Activated T-helper 2 cell treated with anti-CD3 and anti-CD28 coated beads, Interferon-gamma antibody, Interleukin-2, Interleukin-4, amounts not matched to agents 10 μg/mL and 5 μg/mL and 100 μg/mL, durations not matched to agents 14 hours and 24 hours and 36 hours (primary cell): ENCODE results near the gene RAC2. TPM values are rescaled to one million over a fixed set of nuclear protein-coding genes. Genes with fewer than 3 reads are reported as not detected.
"Not testable (repeated sequence)": the region's sequence is repeated elsewhere in the genome, so short reads cannot be mapped to it uniquely, and the experiment has no call there.

ENCODE experiments used
- DNase-seq: peaks from one replicate; pipeline ENCODE4 v3.0.0; 2021; ENCODE audit warnings: low spot score
- H3K27ac Mint-ChIP-seq: one replicate; pipeline ENCODE4 v1.8.0; 2021; ENCODE audit warnings: mixed read lengths
- H3K27me3 Mint-ChIP-seq: one replicate; pipeline ENCODE4 v1.8.0; 2021; ENCODE audit warnings: low read depth, mixed read lengths
- H3K36me3 Mint-ChIP-seq: one replicate; pipeline ENCODE4 v1.8.0; 2021; ENCODE audit warnings: low read depth, mixed read lengths
- H3K4me1 Mint-ChIP-seq: one replicate; pipeline ENCODE4 v1.8.0; 2021; ENCODE audit warnings: low read depth, mixed read lengths
- H3K4me3 Mint-ChIP-seq: one replicate; pipeline ENCODE4 v1.8.0; 2021; ENCODE audit warnings: low read depth, mild to moderate bottlenecking, moderate library complexity, mixed read lengths
- H3K9me3 Mint-ChIP-seq: one replicate; pipeline ENCODE4 v1.8.0; 2021; ENCODE audit warnings: mixed read lengths
- intact Hi-C: fragments of 100-400 bp; cut with micrococcal nuclease; formaldehyde crosslinking; loops from one replicate; pipeline ENCODE4 v1.15.1; 2023
- total RNA-seq: library from RNA; stranded (reverse); gene quantifications from 2 replicates; pipeline ENCODE4 v1.2.3, GENCODE V29; 2022

Gene RAC2
- total RNA-seq, 1 donor from 2014 or later = 499 TPM

DNA sequence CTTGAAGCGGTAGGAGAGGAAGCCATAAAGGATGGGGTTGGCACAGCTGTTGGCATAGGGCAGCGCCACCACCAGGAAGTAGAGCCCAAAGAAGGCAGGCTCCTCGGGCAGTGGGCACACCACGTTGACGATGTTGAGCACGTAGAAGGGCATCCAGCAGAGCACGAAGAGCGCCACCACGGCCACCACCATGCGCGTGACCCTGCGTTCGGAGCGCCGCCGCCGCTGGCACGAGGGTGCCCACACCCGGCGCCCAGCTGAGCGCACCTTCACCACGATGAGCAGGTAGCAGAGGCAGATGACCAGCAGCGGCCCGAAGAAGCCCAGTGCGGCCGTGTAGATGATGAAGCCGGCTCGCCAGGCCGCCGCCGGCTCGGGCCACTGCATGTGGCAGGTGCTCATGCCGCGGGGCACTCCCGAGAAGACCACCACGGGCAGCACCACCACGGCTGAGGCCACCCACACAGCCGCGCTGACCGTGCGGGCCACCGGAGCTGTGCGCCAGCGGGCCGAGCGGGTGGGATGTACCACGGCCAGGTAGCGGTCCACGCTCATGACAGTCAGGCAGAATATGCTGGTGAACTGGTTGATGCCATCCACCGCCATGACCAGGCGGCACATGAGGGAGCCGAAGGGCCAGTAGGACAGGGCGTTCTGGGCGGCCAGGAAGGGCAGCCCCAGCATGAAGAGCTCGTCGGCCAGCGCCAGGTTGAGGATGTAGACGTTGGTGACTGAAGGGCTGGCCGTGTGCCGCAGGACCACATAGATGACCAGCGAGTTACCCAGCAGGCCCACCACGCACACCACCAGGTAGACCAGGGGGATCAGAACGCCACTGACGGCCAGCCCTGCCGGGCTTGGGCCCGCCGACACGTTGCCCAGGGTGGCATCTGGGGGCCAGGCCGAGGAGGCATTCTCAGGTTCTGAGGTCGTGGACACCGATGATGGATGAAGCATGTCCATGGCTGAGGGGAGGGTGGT lies 36.9 kb downstream of the RAC2 start:
- Mint-ChIP-seq H3K27ac (no peak overlapping the region), H3K4me1 (peaks cover 1% of the 10 kb centered on the region), H3K9me3 (no peaks in the 10 kb centered on the region), H3K4me3 (no peak overlapping the region), H3K36me3 (no peaks in the 10 kb centered on the region), H3K27me3 (no peaks in the 10 kb centered on the region)
- intact Hi-C loops = no loop called here
- DNase-seq = no peak

DNA sequence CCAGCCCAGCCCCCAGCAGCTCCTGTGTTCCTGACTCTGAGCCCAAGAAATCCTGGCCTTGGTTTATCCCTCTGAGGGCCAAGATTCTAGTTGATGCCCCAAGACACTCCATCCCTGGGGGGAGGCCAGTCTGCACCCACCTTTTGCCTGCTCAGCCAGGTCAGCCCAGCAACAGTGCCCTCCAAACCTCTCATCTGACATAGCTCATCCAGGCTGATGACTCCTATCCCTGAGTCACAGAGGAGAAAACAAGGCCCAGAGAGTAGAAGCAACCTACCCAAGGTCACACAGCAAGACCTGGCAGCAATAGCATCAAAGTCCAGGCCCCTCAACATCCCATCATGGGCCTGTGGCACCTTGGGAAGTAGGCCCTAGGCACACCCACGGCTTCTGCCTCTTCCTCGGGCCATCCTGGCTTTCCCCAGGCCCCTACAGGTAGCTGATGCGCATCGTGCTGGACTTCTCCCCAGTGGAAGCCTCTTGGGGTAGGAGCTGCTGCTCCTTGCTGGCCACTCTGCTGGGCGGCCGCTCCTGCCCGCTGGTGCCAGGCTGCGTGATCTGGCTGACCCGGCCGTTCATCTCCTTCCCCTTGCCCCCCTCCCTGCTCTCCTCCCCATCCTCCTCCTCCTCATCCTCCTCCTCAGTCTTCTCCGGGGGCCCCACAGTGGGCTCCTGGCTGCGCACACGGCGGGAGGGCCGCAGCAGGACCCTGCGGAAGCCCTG lies 37.8 kb downstream of the RAC2 start:
- Mint-ChIP-seq H3K36me3 (no peaks in the 10 kb centered on the region), H3K9me3 (no peaks in the 10 kb centered on the region), H3K4me1 (no peaks in the 10 kb centered on the region), H3K4me3 (no peak overlapping the region), H3K27me3 (no peaks in the 10 kb centered on the region), H3K27ac (no peak overlapping the region)
- DNase-seq = no peak
- intact Hi-C loops = no loop called here

DNA sequence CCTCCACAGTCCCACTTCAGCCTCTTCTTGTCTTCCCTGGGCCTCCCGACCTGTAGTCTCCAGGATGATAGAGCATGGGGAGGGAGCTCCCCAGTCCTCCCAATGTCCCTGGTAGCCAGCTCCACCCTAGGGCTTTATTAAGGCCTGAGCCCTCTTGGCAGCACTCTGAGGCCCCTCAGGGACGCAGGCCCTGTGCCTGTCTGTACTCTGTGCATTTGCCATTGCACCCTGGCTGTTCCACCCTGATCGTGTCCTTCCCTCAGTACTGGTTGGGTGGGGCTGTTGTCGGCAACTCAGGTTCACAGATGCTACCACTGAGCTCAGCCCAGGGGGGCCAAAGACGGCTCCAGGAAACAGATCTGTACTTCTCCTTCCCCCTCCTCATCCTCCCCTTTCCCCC lies 39.0 kb downstream of the RAC2 start:
- intact Hi-C loops = no loop called here
- Mint-ChIP-seq H3K4me3 (no peak overlapping the region), H3K27me3 (no peaks in the 10 kb centered on the region), H3K9me3 (no peaks in the 10 kb centered on the region), H3K4me1 (peaks cover 2% of the 10 kb centered on the region), H3K36me3 (no peaks in the 10 kb centered on the region), H3K27ac (no peak overlapping the region)
- DNase-seq = no peak

DNA sequence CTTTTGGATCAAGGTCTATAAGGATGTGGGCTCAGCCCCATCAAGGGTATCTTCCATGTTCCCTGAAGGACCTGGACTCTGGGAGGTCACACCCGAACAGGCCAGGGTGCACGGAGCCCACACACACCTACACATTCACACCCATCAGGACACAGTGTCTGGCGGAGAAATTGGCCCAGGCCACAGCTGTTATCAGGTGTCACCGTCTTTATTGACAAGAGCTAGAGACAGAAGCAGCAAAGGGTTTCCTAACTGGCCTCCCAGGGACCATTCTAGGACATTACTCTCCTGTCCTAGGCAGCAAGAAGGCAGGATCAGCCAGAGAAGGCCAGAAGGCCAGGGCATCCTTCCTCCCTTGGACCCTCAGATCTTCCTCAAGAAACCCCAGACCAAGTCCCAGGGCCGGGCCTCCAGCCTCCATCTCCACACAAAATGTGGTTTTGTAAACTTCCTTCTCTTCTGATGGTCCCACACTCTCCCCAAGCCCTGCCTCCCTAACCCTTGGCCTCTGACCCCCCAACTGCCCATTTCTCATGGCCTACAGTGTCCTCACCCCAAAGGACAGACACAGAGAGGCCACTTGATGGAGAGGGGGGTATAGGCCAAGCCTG lies 39.9 kb downstream of the RAC2 start:
- Mint-ChIP-seq H3K4me3 (no peak overlapping the region), H3K9me3 (no peaks in the 10 kb centered on the region), H3K27ac (no peak overlapping the region), H3K36me3 (no peaks in the 10 kb centered on the region), H3K27me3 (no peaks in the 10 kb centered on the region), H3K4me1 (peaks cover 5% of the 10 kb centered on the region)
- no peak for DNase-seq
- intact Hi-C loops = no loop called here

DNA sequence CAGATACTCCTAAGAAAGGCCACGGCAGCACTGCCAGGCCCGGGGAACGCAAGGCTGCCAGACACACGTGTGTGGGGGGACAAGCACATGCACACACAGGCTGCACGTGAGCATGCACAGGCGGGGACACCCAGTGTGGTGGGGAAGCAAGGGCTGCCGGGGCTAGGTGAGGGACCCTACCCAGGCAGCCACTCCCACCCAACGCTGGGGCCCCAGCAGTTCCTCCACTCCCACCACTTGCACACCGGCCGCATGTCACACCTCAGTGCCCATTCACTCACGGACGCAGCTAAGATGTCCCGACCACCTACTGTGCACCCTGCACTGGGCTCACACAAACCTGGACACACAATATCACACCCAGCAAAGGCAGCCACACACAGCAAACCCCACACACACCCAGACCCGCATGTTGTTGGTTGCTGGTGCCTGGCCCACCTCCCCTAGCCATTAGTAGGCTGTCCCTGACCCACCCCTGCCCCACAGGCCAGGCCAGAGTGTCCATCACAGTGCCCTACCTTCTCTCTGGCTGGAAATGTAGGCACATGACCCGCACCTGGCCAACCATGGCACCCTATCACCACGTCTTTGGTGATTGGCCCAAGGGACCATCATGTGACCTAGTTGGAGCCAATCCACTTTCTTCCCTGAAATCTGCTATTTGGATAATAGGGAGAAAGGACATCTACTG lies 40.6 kb downstream of the RAC2 start:
- Mint-ChIP-seq H3K9me3 (no peaks in the 10 kb centered on the region), H3K4me1 (peaks cover 8% of the 10 kb centered on the region), H3K36me3 (no peaks in the 10 kb centered on the region), H3K4me3 (no peak overlapping the region), H3K27me3 (no peaks in the 10 kb centered on the region), H3K27ac (no peak overlapping the region)
- intact Hi-C loops = loop anchor here (1.0 kb wide), 1 partner anchor 14 kb away; no protein-coding TSS in a partner anchor
- DNase-seq = no peak

DNA sequence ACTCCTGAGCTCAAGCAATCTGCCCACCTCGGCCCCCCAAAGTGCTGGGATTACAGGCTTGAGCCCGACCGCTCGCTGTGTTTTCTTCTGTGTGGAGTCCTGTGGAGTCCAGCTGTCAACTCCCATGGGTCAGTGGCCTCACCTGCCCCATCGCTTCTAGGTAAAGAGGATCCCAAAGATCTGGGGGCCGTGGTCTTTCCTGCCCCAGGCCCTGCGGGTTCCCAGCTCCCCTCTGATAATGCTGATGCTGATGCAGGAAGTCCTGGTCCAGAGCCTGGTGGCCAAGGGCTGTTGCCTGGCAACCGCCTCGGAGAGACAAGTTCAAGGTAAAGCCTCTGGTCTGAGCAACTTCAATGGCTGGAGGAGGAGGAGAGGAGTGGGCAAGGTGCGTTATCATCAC lies 41.4 kb downstream of the RAC2 start:
- intact Hi-C loops = loop anchor here (1.0 kb wide), 1 partner anchor 15 kb away; no protein-coding TSS in a partner anchor
- no peaks in the 10 kb centered on the region for H3K36me3 Mint-ChIP-seq

DNA sequence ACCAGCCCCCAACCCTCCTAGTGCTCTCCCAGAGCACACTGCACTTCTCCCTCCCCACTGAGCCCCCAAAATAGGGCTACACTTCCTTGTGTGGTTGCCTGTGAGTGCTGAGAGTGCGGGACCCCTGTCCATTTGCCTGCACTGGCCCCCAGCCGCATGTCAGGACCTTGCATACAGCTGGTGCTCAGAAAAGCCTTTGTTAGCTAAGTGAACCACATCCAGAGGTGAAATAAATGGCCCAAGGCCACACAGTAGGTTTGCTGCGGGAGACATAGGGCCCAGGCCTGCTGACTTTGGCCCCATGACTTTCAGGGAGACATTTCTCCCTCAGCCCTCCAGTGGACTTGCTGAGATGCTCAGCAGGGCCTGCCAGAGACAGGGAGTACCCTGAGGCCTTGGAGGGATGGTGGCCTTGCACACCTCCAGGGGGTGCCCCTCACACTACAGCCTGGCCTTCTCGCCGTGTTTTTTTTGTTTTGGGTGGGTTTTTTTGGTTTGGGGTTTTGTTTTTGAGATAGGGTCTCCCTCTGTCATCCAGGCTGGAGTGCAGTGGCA lies 42.0 kb downstream of the RAC2 start:
- DNase-seq = no peak
- no peak overlapping the region for H3K27ac Mint-ChIP-seq
- H3K27me3 Mint-ChIP-seq = no peaks in the 10 kb centered on the region
- intact Hi-C loops = no loop called here
- peaks cover 19% of the 10 kb centered on the region for H3K4me1 Mint-ChIP-seq
- no peaks in the 10 kb centered on the region for H3K9me3 Mint-ChIP-seq
- no peaks in the 10 kb centered on the region for H3K36me3 Mint-ChIP-seq
- no peak overlapping the region for H3K4me3 Mint-ChIP-seq

More for the DNA sequence above, 41.4 kb downstream of the RAC2 start:
- no peak overlapping the region for H3K27ac Mint-ChIP-seq
- H3K9me3 Mint-ChIP-seq = no peaks in the 10 kb centered on the region
- DNase-seq = no peak
- H3K4me1 Mint-ChIP-seq = peaks cover 14% of the 10 kb centered on the region
- H3K27me3 Mint-ChIP-seq = no peaks in the 10 kb centered on the region
- H3K4me3 Mint-ChIP-seq = no peak overlapping the region

DNA sequence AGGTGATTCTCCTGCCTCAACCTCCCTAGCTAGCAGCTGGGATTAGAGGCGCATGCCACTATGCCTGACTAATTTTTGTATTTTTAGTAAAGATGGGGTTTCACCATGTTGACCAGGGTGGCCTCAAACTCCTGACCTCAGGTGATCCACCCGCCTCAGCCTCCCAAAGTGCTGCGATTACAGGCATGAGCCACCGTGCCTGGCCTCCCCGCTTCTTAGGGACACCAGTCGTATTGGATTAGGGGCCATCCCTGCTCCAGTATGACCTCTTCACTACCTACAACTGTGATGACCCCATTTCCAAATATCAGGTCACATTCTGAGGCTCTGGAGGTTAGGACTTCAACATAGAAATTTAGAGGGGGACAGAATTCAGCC lies 42.6 kb downstream of the RAC2 start:
- DNase-seq, H3K36me3 Mint-ChIP-seq, H3K9me3 Mint-ChIP-seq, H3K27ac Mint-ChIP-seq, H3K4me3 Mint-ChIP-seq, intact Hi-C loops, H3K27me3 Mint-ChIP-seq: not testable (repeated sequence)
- H3K4me1 Mint-ChIP-seq = peaks cover 19% of the 10 kb centered on the region

DNA sequence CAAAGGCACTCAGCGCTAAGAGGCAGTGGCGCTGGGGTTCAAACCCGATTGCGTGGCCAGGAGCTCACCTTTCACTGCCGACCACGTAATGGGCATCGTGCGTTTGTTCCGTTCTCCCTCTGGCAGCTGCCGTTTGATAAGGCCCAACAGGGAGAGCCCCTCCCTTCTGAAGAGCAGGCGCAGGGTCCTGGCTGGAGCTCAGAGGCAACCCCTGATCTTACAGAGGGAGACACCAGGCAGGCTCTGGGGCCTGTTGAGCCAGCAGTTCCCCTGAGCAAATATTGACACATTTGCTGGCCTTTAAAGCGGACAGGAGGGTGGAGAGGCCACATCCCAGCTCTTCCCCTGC lies 44.3 kb downstream of the RAC2 start:
- H3K27ac Mint-ChIP-seq = peak overlapping the region; percentile 94
- no peaks in the 10 kb centered on the region for H3K36me3 Mint-ChIP-seq
- no peak for DNase-seq
- H3K4me1 Mint-ChIP-seq = peaks cover 31% of the 10 kb centered on the region
- intact Hi-C loops = loop anchor here (1.0 to 5.0 kb wide), 8 partner anchors 19 to 422 kb away; partner anchors contain the start of genes IFT27 and KCTD17
- H3K9me3 Mint-ChIP-seq = no peaks in the 10 kb centered on the region
- peak overlapping the region; percentile 86 for H3K4me3 Mint-ChIP-seq
- no peaks in the 10 kb centered on the region for H3K27me3 Mint-ChIP-seq

DNA sequence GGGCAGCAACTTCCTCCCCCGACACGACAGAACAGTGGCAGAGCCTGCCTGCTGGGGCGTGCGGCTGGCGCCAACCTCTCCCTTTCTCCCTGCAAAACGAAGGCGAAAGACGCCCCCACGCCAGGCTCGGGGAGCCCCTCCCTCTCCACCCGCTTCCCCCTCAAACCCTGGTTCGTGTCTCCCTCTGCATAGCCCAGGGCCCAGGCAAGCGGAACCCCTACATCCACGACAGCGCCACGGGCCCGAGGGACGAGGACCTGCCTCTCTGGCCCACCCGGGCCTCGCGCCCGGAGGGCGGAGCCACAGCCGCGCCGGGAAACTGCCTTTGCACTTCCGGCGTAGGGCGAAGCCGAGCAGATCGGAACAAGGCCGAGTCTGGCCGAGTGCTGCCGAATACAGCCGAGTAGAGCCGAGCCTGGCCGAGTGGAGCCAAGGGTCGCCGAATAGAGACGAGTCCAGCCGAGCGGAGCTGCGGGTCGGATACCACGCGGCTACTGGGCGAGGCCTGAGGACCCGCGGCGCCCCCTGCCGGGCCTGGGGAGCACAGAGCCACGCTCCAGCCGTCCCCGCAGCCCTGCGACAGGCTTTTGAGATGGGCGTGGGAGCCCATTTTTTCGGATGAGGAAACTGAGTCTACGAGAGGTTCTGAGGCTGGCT lies 44.8 kb downstream of the RAC2 start:
- Mint-ChIP-seq H3K36me3 (no peaks in the 10 kb centered on the region), H3K9me3 (no peaks in the 10 kb centered on the region), H3K4me1 (peaks cover 36% of the 10 kb centered on the region), H3K27ac (peak overlapping the region; percentile 94), H3K27me3 (no peaks in the 10 kb centered on the region), H3K4me3 (peak overlapping the region; percentile 86)
- intact Hi-C loops = loop anchor here (1.0 to 5.0 kb wide), 8 partner anchors 20 to 422 kb away; partner anchors contain the start of genes IFT27 and KCTD17
- peak; percentile 100 for DNase-seq

DNA sequence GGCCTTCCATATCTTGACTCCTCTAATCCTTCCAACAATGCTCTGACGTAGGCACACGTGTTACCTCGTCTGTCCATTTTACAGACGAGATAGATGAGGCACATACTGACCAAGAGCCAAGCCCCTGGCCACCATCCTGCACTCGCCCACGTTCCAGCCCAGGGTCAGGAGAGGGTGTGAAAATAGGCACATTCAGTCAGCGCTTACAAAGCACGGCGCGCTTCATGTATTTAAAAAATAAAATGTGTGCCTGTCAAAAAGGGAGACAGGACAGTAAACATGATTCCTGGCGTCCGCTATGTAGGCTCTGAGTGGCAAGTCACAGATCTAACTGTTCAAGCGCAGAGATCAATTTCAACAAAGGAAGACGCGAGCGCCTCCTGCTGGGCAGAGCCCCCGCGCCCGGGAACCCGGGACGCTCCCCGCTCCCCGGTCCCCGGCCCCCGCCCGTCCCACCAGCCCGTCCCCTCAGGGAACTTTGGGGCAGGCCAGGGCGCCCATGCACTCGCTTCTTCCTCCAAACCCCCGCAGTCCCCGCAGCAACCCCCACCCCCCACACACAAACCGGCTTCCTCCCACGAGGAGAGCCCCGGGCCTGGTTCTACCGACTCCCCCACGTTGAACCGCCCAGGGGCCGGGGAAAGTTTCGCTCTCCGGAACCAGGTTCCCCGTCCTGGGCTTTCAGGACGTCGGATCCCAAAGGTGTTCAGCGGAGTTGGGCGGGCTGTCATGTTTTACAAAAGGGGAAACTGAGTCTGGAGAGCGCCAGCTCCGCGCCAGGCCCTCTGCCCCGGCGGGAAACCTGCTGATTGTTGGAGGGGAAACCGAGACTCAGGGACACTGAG lies 45.6 kb downstream of the RAC2 start:
- Mint-ChIP-seq H3K27ac (peak overlapping the region; percentile 94), H3K4me1 (peaks cover 44% of the 10 kb centered on the region), H3K9me3 (no peaks in the 10 kb centered on the region), H3K36me3 (peaks cover 2% of the 10 kb centered on the region), H3K4me3 (peak overlapping the region; percentile 86), H3K27me3 (no peaks in the 10 kb centered on the region)
- intact Hi-C loops = loop anchor here (1.0 to 5.0 kb wide), 11 partner anchors 20 to 421 kb away; partner anchors contain the start of genes IFT27 and KCTD17
- DNase-seq = peak; percentile 84
